Ureter (tissue), 1 donor: ENCODE measurements around the gene RACK1. TPM values are rescaled to one million over a fixed set of nuclear protein-coding genes. Genes with fewer than 3 reads are reported as not detected.
"Not testable (repeated sequence)": the region's sequence is repeated elsewhere in the genome, so short reads cannot be mapped to it uniquely, and the experiment has no call there.

Experiments used
- DNase-seq: peaks from one replicate; pipeline ENCODE4 v3.0.0-alpha.2; 2020; ENCODE audit warnings: low spot score
- total RNA-seq: library from RNA; stranded (reverse); gene quantifications from one replicate; pipeline ENCODE4 v1.2.4, GENCODE V29; 2023
- donor health status: DM: yes; HTN: yes; CAD: no.

The RACK1 gene
- 1,824 TPM for total RNA-seq

DNA sequence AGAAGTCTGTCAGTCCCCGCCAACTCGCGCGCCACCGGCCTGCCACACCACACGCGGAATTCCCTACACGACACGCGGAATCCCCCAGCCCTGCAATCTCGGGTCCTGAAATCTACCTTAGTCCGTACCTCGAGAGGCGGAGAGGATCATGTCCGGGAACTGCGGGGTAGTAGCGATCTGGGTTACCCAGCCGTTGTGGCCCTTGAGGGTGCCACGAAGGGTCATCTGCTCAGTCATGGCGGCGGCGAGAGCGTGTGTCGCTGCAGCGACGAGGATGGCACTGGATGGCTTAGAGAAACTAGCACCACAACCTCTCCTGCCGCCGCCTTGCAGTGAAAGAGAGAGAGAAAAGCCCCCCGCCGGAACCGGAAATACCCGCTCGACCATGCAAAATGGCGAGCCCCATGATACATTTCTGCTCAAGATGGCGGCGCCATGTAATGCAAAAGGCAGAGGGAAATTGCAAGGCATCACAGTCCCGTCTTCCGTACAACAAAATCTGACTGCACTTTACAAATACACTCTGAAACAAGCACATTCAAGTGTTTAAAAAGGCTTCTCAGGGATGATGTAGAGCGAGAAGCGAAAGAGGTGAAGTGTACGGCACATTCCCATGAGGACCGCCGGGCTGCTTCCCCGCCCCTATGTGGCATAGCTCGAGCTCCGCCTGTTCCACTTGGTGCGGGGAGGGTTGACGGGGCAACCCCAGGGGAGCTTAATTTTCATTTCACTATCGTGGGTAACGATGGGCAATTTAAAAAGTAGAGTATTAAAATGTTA lies at the start of gene RACK1:
Gene RACK1, minus strand, starts transcription at position 343 of the 780 bp plus-strand sequence. Its CDS starts 106 bp downstream, at position 237.
- peak; percentile 93 for DNase-seq

DNA sequence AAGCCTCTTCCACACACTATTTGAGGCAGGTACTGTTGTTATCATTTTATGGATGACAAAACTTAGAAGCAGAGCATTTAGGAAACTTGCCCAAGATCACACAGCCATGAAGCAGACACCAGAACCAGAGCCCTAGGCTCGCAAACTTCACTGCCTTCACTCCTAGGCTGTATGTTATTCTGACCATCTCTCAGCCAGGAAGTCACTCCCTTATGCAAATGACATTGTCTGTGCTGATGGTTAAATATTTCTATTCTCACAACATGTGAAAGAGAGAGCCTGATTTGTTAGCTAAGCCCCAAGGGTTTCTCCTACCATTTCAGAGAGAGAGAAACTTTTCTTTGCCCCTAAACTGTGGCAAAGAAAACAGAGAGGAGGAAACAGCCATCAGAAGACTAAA lies 43.6 kb upstream of the RACK1 start:
- DNase-seq, result not testable (repeated sequence)

DNA sequence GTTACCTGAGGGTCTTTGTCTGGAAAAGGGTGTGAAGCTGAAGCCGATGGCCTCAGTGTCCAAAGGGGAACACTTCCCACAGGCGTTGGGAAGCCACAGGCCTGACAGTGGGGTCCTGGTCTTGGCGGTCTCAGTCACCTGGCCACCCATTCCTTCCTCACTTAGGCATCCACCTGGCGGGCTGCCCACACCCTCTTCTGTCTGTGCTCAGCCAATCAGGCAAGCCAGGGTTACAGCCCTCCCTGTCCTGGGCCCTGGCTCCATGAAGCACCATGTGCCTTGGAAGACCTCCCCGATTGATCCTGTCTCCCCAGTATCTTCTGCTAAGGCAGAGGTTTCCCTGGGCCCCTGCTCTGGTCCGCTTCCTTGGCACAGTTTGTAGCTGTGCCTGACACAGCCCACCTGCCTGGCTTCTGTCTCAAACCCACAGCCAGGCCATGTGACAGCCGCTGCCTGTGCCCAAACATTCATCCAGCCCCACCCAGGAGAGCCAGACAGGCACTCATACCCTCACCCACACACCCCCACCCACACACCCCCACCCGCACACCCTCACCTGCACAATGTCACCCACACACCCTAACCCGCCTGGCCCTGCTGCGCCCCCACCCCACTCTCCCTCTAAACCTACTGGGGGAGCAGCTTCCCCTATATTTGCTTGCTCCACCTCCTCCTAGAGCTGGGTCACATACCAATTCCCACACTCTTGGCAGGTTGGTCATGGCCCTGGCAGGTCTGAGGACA lies 42.4 kb upstream of the RACK1 start:
- not testable (repeated sequence) for DNase-seq

DNA sequence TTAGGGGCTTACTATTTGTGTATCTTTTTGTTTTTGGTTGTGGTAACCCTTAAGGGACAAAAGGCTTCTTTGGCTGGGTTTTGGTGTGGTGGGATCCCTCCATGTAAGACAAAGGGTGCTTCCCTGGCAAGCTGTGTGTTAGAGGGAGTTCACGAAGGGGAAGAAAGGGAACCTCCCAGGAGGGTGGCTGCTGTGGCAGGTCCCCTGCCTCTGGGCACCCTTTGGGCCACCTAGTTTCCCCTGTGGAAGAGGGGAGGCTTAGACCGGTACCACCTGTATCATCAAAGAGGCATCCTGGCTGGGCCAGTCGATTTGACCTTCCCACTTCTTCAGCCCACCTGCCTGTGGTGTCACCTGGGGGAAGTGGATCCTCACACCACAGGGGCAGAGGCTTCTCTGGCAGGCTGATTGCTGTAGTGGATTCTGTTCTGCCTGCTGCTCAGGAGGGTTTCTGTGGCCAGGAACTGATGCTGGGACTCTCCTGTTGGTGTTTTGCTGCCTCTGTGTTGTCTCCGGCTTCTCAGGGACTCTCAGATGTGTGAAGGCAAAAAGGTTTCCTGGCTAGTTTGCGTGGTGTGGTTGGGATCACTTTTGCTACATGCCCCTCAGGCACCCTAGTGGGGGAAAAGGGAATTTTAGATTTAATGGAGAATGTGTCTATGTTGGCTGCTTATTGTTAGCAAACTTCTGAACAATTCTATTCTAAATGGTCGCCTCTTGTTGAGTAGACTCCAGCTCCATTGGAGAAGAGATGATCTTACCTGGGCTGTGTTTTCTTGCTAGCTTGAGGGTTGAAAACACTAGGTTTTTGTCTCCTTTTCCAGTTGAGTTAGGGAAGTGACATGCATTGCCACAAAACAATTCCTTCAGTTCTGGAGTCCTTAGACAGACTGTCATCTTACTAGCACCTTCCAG lies 40.4 kb upstream of the RACK1 start:
- DNase-seq, result not testable (repeated sequence)

DNA sequence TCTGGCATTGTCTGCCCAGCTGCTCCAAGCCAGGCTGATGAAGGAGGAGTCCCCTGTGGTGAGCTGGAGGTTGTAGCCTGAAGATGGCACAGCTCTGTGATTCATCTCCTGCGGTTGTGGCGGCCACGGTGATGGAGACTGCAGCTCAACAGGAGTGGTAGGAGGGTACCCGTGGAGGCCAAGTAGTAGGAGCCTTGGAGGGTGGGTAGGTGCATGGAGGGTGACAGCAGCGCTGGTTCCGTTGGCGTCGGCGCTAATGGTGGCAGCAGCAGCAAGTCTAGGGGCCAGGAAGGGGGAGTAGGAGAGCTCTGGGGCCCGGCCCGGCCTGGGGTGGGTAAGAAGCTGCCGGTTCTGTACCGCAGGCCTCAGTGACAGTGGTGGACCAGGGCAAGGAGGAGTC lies 39.6 kb upstream of the RACK1 start:
- DNase-seq, result no peak

DNA sequence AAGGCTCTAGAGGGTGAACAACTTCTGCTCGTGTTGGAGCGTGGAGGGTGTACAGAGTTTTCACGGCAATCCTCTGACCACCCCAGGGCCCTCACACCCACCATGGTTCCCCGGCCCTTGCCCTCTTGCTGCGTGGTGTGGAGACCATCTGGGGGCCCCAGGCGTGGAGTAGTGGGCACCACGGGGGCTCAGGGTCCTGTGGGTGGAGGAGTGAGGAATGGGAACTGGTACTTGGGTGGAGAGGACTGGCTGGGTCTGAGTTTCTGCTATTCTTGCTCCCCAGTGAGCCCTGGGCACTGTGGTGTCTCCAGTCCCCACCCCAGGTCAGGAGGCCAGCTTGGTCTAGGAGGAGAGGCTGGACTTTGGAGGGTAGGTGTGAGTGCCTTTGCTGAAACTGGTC lies 39.2 kb upstream of the RACK1 start:
- no peak for DNase-seq

DNA sequence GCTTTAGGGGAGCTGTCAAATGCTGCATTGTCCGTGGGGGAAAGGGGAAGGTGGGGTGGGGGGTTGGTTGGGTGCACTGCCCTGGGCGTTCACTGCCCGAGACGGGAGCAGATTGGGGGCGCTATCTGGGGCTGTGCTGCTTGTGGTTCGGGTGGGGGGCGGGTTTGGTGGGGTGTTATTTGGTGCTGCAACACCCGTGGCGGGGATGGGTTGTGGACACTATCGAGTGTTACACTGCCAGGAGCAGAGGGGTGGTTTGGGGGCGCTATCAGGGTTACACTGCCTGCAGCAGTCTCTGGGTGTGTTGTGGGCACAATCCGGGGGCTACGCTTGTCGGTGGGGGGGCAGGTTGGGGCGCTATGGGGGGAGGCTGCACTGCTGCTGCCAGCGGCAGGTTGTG lies 38.7 kb upstream of the RACK1 start:
- not testable (repeated sequence) for DNase-seq

DNA sequence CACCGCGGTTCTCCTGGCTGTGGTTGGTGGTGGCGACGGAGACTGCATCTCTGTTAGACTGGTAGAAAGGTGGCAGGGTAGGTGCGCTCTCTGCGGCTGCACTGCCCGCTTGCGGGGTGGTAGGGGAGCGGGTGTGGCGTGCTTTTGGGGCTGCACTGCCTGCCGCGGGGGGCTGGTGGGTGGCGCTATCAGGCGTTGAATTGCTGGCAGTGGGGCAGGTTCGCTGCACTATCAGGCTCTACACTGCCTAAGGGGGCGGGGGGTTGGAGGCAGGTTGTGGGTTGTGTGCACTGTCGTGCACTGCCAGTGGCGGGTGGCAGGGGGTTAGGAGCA lies 38.2 kb upstream of the RACK1 start:
- no peak for DNase-seq

DNA sequence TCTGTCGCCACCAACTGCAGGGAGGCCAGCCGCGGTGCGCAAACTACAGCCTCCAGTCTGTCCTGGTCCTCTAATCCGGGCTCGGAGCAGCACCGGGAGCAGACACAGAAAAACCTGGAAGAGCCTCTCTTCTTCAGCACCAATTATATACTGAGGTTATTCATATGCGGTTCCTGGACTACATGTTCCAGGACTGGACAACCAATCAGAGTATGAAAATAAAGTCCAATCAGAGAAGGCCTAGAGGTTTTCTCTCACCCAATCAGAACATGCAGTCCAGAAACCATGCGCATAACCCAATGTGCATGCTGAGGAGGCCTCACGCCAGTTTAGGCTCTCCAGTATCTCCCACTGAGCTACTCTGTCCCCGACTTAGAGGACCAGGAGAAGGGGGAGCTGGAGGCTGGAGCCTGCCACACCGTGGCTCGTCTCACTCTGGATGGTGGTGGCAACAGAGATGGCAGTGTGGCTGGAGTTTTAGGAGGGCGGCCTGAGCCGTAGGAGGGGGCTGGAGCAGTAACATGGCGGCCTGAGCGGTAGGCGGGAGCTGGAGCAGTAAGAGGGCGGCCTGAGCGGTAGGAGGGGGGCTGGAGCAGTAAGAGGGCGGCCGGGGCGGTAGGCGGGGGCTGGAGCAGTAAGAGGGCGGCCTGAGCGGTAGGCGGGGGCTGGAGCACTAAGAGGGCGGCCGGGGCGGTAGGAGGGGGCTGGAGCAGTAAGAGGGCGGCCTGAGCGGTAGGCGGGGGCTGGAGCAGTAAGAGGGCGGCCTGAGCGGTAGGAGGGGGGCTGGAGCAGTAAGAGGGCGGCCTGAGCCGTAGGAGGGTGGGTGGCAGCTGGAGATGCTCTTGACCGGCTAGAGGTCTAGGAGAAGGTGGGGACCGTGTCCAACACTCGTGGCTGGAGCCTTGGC lies 37.6 kb upstream of the RACK1 start:
- DNase-seq, result no peak

DNA sequence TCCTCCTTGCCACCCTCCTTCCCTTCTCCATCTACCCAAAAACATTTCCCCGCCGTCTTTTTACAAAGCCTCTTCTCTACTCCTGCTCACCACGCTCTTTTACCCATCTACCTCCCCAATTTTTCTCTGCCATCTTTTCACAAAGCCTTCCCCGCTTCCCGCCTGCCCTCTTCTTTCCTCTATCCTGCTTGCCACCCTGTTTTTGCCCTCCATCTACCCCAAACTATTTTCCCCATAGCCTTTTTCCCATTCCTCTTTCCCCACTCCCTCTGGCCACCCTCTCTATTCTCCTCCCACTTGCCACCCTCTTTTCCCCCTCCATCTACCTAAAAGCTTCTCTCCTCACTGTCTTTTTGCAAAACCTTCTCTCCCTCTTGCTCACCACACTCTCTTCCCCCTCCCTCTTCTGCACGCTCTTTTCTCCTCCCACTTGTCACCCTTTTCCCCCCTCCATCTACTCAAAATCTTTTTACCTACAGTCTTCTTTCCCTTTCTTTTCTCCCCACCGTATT lies 36.6 kb upstream of the RACK1 start:
- no peak for DNase-seq

DNA sequence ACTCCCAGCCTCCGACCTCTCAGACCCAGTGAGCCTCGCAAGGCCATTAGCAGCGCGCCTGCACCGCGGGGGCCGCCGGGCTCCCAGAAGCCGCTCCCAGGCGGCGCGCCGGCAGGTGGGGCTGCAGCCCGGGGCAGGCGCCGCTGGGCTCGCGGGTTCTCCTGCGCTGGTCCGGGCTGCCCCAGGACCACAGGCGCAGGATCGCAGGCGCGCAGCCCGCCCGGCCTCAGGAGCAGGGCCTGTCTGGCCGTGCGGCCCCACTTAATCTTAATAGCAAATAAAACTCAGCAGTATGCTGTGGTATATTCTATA lies 29.7 kb upstream of the RACK1 start:
- not testable (repeated sequence) for DNase-seq

DNA sequence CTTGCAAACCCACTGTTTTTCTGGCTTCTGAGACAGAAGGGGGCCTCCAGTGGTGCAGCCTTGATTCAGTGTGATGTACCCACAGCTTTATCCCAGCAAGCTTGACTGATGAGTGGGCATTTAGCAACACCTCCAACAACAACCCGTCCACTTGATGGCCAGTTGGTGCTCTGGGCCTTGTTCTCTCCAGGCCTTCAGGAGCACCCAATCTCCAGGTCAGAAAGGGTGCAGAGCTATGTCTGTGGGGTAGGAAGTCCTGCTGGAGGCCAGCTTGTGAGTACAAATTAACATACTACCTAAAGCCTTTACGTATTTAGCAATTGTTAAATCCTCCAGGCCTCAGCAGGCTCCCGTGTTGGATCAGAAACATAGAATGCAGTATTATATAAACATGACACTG lies 27.4 kb upstream of the RACK1 start:
- no peak for DNase-seq

DNA sequence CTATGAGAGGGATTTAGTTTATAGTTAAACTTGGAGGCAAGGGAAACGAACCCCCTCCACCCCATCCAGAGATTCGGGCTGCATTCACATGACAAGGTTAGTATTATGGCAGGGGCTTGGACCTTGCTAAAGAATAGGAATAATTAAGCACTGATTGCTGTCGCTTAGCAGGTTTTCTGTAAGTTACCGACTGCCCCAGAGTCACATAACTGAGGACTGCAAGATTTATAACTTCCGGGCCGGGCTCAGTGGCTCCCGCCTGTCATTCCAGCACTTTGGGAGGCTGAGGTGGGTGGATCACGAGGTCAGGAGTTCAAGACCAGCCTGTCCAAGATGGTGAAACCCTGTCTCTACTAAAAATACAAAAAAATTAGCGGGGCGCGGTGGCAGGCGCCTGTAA lies 24.2 kb upstream of the RACK1 start:
- not testable (repeated sequence) for DNase-seq

DNA sequence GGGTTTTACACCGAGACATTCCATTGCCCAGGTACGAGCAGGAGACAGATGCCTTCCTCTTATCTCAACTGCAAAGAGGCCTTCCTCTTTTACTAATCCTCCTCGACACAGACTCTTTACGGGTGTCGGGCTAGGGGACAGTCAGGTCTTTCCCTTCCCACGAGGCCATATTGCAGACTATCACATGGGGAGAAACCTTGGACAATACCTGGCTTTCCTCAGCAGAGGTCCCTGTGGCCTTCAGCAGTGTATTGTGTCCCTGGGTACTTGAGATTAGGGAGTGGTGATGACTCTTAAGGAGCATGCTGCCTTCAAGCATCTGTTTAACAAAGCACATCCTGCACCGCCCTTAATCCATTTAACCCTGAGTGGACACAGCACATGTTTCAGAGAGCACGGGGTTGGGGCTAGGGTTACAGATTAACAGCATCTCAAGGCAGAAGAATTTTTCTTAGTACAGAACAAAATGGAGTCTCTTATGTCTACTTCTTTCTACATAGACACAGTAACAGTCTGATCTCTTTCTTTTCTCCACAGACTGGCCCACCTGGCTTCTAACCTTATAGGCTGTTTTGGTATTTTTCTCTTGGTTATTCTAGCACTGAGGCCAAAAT lies 23.7 kb upstream of the RACK1 start:
- DNase-seq, result not testable (repeated sequence)

DNA sequence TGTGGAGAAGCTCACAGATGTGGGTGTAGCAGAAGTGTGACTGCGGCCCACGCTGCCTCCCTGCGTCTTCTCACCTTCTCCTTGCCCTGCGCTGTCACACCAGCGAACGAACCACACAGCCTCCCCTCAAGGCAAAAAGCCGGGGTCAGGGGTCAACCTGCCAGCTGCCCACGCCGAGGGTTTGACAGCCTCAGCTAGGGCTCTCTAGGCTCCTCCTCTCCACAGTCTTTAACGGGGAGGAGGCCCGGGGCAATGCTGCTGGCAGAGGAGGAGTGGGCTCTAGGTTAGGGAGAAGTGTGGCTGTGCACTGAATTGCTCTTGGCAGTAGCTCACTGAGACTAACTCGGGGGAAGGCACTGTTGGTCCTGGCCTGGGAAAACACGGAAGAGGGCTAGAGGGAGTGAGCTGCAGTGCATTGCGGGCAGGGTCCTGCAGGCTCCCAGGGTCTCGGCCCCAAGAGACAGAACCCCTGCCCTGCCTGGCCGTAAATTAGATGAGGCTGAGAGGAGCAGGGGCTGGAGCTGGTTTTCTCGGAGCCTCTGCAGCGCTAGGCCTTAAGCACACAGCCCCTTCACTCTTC lies 21.5 kb upstream of the RACK1 start:
- DNase-seq, result peak; percentile 40

DNA sequence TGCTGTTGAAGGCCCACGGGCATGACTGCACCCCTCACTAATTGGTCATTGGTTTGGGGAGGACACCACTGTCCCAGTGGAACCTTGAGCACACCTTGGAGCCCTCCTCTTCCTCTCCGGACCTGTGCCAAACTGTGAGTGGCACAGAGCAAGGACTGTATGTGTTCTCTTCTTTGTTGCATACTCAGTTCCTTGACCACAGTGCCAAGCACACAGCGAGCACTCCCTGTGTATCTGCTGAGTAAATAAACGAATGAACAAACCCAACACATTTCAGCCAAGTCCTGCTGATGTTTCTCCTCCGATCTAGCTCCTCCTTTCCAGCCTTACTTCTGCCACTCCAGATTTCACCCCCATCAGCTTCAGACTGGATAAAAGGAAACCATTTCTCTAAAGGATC lies 19.9 kb upstream of the RACK1 start:
- peak; percentile 31 for DNase-seq

DNA sequence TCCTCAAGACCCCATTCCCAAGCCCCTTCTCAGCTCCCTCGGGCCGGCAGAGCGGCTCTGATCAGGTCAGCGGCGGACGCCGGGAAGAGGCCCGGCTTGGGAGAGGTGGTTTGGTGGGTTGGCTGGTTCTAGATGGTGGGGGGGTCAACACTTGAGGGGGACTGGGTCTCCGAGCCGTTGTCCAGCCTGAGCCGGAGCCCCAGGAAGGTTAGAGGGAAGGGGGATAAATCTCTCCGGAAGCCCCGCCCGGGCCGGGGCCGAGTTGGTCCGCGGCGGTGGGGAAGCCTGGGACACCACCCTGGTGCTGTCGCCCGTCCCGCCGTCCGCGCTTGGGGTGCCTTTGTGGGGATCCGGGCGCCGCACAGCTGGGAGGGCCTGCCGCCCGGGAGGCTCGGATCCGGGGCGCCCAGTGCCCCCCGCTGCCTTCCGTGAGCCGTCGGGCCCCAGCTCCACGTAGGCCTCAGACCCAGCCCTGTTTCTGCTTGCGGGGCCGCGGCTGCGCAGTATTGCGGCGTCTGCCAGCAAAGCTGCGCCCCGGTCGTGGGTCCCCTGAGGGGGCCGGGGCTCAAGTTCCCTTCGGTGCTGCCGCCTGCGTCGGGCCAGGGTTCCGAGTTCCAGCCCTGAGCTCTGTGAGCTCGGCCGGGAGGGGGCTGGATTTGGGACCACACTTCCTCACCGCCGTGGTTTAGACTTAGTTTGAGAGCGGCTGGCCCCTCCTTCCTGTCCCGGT lies 17.8 kb upstream of the RACK1 start:
- DNase-seq, result peak; percentile 76

DNA sequence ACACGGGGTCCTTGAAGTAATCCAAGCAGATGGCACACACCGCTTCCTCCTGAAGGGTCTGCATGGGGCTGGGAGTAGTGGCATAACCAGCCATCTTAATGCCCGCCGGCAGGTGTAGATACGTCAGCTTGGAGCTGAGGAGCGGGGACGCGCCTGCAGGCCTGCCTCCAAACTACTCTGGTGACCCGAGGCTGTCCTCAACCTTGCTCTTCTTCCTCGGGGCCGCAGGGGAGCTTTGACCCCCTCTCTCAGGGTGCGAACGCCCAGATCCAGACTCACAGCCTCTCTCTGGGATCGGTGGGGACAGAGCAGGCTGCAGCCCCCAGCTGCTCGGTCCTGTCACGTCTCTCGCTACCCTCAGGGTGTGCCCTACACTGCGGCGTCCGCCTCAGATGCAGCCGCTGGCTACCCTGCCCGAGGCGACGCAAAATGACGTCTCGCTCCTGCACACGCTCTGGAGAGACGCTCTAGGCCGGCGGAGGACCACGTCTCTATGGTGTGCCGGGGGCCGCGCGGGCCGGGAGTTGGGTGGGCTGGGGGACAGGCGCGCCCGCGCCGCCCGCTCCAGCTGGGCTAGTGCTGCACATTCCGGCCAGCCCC lies 17.1 kb upstream of the RACK1 start, which contains the start of gene TRIM52:
Gene TRIM52, minus strand, starts transcription at position 424 of the 600 bp plus-strand sequence. Its CDS starts 330 bp downstream, at position 94.
- DNase-seq, result peak; percentile 91
